Gastroesophageal sphincter (tissue), 3 donors: Measurements from ENCODE around the gene PIBF1.

Experiments used
- EP300 ChIP-seq: sonication (generic); formaldehyde crosslinking; IDR thresholded peaks from one replicate; pipeline ENCODE4 v1.6.1; 2017; ENCODE audit warnings: antibody characterized with exemption, mild to moderate bottlenecking
- POLR2A ChIP-seq, 2 donors: fragments of 450-650 bp; IDR thresholded peaks; one replicate each; pipeline ENCODE4 v1.6.1; 2017; ENCODE audit warnings: antibody characterized with exemption in 2 of 2, mild to moderate bottlenecking in 2 of 2, moderate library complexity in 1 of 2
- POLR2AphosphoS5 ChIP-seq: sonication (generic); formaldehyde crosslinking; IDR thresholded peaks from one replicate; pipeline ENCODE4 v1.6.1; 2017; ENCODE audit warnings: antibody characterized with exemption
- TF ChIP-seq, protein P1 (sequence below), 4 experiments: fragments of 200-600 bp in 2 of 4; fragments of 450-650 bp in 2 of 4; sonication (generic) in 1 of 4; IDR thresholded peaks; one replicate each; pipeline ENCODE4 v1.5.1; 2017 to 2019; ENCODE audit warnings: antibody characterized with exemption in 4 of 4, mild to moderate bottlenecking in 2 of 4, moderate library complexity in 2 of 4

- TF ChIP-seq, protein P1, sequence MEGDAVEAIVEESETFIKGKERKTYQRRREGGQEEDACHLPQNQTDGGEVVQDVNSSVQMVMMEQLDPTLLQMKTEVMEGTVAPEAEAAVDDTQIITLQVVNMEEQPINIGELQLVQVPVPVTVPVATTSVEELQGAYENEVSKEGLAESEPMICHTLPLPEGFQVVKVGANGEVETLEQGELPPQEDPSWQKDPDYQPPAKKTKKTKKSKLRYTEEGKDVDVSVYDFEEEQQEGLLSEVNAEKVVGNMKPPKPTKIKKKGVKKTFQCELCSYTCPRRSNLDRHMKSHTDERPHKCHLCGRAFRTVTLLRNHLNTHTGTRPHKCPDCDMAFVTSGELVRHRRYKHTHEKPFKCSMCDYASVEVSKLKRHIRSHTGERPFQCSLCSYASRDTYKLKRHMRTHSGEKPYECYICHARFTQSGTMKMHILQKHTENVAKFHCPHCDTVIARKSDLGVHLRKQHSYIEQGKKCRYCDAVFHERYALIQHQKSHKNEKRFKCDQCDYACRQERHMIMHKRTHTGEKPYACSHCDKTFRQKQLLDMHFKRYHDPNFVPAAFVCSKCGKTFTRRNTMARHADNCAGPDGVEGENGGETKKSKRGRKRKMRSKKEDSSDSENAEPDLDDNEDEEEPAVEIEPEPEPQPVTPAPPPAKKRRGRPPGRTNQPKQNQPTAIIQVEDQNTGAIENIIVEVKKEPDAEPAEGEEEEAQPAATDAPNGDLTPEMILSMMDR (IDR thresholded peaks at IDR 0.05): no peak
- TF ChIP-seq POLR2A (IDR thresholded peaks at IDR 0.05): no peak
- TF ChIP-seq POLR2AphosphoS5: no peak
- TF ChIP-seq EP300: no peak
Observed at GRCh38 chr13:73060251-73061160, 278.6 kb downstream of the PIBF1 start.
